Frontal cortex (tissue), 4 donors: ENCODE measurements around the gene PLEKHG5. TPM values are rescaled to one million over a fixed set of nuclear protein-coding genes. Genes with fewer than 3 reads are reported as not detected.

Experiments used
- DNase-seq, 2 donors: peaks; one replicate each; pipeline ENCODE4 v3.0.0; 2012; ENCODE audit warnings: low spot score in 2 of 2
- FAIRE-seq: peaks from 2 replicates; lab custom pipeline; 2012; peaks lifted over from hg19 to GRCh38; lab: Jason Lieb, UNC
- total RNA-seq: library from RNA; depleted of rRNA; stranded (reverse); fragments of >200 nt; gene quantifications from one replicate; pipeline ENCODE4 v1.2.3, GENCODE V29; 2014
- donor health status: control.
- donor health status: control.
- donor health status: control.

Gene PLEKHG5, protein sequence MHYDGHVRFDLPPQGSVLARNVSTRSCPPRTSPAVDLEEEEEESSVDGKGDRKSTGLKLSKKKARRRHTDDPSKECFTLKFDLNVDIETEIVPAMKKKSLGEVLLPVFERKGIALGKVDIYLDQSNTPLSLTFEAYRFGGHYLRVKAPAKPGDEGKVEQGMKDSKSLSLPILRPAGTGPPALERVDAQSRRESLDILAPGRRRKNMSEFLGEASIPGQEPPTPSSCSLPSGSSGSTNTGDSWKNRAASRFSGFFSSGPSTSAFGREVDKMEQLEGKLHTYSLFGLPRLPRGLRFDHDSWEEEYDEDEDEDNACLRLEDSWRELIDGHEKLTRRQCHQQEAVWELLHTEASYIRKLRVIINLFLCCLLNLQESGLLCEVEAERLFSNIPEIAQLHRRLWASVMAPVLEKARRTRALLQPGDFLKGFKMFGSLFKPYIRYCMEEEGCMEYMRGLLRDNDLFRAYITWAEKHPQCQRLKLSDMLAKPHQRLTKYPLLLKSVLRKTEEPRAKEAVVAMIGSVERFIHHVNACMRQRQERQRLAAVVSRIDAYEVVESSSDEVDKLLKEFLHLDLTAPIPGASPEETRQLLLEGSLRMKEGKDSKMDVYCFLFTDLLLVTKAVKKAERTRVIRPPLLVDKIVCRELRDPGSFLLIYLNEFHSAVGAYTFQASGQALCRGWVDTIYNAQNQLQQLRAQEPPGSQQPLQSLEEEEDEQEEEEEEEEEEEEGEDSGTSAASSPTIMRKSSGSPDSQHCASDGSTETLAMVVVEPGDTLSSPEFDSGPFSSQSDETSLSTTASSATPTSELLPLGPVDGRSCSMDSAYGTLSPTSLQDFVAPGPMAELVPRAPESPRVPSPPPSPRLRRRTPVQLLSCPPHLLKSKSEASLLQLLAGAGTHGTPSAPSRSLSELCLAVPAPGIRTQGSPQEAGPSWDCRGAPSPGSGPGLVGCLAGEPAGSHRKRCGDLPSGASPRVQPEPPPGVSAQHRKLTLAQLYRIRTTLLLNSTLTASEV
- 24.9 TPM for total RNA-seq

DNA sequence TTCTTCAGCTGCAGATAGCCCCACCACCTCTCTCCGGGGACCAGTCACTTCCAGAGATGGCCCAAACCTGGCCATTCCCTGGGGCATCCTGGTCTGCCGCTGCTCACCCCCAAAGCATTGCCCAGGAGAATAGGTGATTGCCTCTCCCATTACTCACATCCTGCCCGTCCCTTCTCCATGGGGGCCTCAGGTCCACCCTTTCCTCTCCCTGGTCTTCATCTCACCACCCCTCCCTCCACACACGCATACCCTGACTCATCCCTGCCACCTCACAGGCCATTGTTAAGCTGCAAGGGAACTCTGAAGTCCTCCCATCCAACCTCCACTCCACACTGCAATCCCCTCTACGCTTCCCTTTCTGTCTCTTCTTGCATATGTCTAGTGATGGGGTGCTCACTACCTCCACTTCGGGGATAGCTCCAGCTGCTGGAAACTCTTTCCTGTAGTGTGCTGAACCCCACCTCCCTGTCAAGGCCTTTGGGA is at the start of gene PLEKHG5:
PLEKHG5 (minus strand) TSS at position 188 of the 483 bp plus-strand sequence. CDS start 14,096 bp downstream, outside the sequence.
- no peak for FAIRE-seq

DNA sequence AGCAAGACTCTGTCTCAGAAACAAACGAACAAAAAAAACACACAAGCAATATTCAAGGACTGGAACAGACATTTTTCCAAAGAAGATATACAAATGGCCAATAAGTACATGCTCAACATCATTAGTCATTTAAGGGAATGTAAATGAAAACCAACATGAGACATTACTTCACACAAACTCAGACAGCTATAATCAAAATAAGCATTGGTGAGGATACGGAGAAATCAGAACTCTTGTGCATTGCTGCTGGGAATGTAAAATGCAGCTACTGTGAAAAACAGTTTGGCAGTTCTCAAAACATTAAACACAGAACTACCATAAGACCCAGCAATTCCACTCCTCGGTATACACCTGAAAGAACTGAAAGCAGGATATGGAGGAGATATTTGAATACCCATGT is 47.5 kb upstream of the PLEKHG5 start:
- FAIRE-seq (no peak), DNase-seq (no peak)

More for the DNA sequence above, at the start of gene PLEKHG5:
- no peak for DNase-seq

DNA sequence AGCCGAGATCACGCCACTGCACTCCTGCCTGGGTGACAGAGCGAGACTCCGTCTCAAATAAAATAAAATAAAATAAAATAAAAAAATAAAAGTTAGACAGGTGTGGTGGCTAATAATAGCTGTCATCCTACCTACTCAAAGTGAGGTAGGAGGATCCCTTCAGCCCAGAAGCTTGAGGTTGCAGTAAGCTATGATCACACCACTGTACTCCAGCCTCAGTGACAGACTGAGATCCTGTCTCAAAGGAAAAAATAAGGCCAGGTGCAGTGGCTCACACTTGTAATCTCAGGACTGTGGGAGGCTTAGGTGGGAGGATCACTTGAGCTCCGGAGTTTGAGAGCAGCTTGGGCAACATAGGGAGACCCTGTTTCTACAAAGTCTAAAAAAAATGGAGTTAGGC is 44.8 kb upstream of the PLEKHG5 start:
- FAIRE-seq (no peak), DNase-seq (no peak)

- no peak for FAIRE-seq
Measured at GRCh38 chr1:6535214-6535613, 43.7 kb upstream of the PLEKHG5 start.

DNA sequence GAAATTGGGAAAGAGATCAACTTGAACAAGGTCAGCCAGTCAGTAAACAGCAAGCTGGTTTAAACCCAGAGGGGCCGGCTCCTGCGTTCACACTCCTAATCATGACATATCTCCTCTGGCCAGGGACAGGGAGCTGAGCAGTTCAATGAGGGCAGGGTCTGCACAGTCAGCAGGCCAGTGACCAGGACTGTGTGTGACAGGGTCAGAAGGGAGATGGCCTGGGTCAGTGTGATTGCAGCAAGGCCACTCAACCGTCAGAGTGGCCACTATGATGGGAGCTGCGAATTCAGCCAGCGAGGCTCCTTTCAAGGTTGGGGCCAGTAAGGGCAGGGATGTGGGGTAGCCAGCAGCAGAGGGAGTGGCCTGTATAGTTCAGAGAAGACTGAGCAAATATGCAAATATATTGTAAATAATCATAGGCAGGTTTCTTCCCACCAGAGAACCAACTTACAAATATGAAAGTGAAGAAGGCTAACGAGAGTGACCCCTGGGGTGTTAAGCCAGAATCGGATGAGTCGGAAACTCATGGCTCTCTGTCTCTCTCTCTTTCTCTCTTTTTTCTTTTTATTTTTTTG is 42.9 kb upstream of the PLEKHG5 start:
- FAIRE-seq: no peak
- no peak for DNase-seq

More at GRCh38 chr1:6535214-6535613, 43.7 kb upstream of the PLEKHG5 start:
- DNase-seq: no peak

GRCh38 chr1:6531996-6532395 is 40.5 kb upstream of the PLEKHG5 start:
- no peak for DNase-seq
- FAIRE-seq: no peak

DNA sequence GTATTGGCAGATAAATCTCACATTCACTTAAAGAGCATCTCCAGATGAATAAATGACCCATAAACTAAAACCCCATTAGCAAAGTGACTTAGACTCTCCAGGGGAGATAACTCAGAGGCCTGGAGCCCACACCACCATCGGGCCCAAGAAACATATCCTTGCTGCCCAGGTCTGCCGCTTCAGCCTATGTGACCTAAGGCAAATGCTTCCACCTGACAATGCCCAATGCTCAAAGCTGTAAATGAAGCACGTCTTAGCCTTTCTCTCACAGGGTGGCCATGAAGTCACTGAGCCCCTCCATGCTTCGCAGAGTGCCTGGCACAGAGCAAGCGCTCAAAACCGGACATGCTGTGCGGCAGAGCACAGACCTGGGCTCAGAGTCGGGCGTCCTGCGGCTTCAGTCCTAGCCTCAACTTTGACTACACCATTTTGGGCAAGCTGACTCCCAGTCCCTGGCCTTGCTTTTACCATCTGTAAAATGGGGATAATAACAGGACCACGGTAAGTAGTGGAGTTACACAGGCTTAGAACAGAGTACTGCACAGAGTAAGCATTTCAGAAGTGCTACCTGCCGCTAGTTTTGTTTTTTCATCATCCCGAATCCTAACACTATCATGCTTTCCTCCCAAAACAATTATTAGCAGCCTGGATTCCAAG is 39.2 kb upstream of the PLEKHG5 start:
- DNase-seq (no peak), FAIRE-seq (no peak)

GRCh38 chr1:6528492-6528891 is 37.0 kb upstream of the PLEKHG5 start:
- no peak for DNase-seq
- FAIRE-seq: no peak

DNA sequence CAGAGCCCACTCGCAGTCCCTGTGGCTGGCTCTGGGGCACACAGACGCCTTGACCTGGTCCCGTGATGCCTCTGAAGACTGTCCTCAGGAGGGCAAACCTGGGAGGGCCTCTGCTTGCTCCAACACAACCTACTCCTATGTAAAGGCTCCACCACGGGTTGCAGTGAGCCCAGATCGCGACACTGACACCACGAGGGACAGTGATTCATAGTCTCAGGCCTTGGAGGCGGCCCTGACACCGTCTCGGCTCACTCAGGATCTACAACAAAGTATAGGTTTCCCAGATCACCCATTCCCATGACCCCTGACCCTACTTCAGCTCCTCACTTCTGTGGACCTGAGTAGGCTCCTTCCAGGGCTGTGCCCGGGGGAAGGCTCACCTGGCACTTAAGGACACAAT is 34.8 kb upstream of the PLEKHG5 start:
- DNase-seq: no peak
- no peak for FAIRE-seq

- FAIRE-seq (no peak), DNase-seq (no peak)
Measured at GRCh38 chr1:6523566-6523965, 32.1 kb upstream of the PLEKHG5 start.

DNA sequence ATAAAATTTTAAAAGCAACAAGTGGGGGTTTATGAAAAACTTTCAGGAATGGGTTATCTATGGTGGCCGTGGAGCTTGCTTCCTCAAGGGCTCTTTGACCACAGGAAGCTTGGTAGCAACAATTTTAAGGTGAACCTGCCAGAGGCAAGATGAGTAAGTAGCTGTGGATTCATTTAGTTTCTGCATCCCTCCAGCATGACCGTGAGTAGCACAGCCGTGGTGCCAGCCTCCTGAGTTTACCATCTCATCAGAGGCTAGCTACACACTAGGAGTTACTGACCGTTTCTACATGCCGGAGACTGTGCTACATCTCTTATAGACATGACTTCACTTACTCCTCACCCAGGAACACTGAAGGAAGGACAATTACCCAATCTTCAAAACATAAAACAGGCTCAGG is 30.1 kb upstream of the PLEKHG5 start:
- DNase-seq (no peak), FAIRE-seq (no peak)

DNA sequence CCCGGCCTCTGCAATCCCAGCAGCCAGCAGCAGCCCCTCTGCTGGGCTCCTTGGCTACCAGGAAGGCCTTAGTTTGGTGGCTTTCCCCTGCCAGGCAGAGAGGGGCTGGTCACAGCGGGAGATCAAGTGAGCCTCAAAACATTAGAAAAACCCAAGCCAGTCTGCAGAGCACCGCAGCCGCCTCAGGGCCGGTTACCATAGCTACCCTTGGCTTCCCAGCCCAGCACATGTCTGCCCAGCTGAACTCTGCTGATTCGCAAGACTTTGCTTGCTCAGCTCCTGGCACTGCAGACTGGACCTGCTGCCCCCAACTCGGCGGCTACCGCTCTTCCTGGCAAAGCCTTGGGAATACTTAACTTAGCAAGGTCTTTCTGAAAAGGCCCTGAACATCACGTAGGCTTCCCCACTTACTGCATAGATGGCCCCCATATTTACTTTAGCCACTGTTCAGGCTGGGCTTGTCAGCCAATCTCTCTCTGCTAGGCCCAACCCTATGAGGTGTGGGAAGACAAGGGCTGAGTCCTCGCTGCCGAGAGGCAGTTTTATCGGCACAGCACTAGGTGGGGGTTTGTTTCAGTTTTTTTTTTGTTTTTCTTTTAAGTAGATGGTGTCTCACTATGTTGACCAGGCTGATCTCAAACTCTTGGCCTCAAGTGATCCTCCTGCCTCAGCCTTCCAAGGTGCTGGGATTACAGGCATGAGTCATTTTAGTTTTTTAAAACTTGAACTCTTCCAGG is 28.6 kb upstream of the PLEKHG5 start:
- FAIRE-seq: no peak
- DNase-seq: peak in 1 of 2 donors; percentile 59

- no peak for FAIRE-seq
- no peak for DNase-seq
Measured at GRCh38 chr1:6519491-6519934, 28.0 kb upstream of the PLEKHG5 start.

DNA sequence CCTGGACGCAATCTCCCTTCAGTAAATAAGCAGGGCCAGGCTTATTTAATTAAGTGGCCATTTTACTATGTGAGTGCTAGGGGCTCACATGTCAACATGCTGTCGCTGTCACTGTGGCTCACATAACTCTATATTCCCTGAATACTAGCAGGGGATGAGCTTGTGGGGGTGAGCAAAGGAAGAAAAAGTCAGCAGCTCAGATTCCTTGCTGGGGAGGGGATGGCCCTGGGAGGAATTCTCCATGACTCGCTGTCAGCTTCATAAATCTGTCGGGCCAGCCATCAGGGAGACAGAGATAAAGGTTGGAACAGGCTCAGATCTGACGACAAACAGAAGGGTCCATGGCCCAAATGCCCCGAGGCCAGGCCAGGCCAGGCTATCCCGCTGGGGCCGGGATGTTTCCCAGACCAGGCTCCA is 26.0 kb upstream of the PLEKHG5 start:
- FAIRE-seq (no peak), DNase-seq (no peak)

DNA sequence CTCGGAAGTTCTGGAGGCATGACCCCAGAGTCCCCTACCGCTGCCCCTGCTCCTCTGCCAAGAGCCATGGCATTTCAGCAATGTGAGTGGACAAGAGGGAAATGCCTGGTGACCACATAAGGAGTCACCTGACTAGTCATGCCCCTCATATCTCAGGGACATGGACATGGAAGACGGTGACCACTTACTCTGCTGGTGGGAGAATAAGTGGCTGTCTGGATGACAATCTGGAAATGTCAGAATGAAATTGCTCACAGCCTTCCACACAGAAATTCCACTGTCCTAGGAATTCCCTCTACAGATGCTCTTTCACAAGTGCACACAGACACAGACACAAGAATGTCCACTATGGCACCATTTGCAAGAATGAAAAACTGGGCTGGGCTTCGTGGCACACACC is 24.3 kb upstream of the PLEKHG5 start:
- DNase-seq: no peak
- no peak for FAIRE-seq

DNA sequence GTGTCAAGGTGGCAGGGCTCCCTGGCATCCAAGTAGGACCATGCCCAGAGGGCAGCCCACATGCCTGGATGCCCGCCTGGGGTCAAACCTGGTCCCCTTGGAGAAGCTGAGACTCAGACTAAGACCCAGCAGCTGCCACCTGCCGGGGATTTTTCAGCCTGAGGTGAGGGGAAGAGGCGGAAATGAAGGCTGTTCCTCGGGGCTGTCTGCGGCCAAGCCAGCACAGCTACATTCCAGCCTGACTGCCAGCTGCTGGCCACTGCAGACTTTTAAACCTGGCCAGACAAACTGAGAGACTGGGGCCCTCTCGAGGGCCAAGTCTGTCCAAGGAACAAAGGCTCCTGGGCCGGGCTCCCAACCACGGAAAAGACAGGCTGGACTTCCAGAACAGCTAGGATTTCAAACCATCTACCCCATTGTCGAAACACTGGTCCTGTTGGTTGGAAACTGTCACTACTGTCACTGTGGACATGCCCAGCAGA is 21.9 kb upstream of the PLEKHG5 start:
- no peak for FAIRE-seq
- DNase-seq: no peak

DNA sequence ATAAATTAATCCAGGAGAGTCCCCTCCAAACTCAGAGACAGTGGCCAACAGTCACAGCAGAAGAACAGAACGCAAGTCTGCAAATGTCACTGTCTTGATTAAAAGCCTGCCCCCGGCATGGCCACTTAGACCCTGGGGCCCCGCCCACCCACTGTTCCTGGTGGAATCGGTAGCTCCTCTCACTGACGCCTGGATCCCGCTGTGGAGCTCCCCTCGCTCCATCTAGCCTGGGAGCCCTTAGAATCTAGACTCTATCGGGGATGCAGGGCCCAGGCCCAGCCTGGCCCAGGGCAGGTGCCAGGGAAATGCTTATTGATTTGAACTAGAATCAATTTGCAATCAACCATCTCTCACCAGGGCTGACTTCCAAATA is 21.4 kb upstream of the PLEKHG5 start:
- DNase-seq: no peak
- no peak for FAIRE-seq

GRCh38 chr1:6512245-6512907 is 20.9 kb upstream of the PLEKHG5 start:
- DNase-seq (no peak), FAIRE-seq (no peak)
